IMR-90 (cell line): ENCODE results near the gene TMSB10. TPM values are rescaled to one million over a fixed set of nuclear protein-coding genes. Genes with fewer than 3 reads are reported as not detected.

Experiments
- ATAC-seq: fragments of 200-7000 bp; cut with Tn5 transposase; 2 replicates; pipeline ENCODE4 v1.9.1; 2020; ENCODE audit warnings: low read depth, mild to moderate bottlenecking, moderate library complexity
- BruUV-seq: library from RNA; stranded (reverse); fragments of 400-500 nt; replicated peaks from 2 replicates; lab custom pipeline; 2021; lab: Mats Ljungman, UMichigan
- CTCF ChIA-PET: fragments of 300-600 bp; formaldehyde crosslinking; extraction: SDS; loops from one replicate; lab custom pipeline; 2021; ENCODE audit warnings: antibody characterized with exemption; lab: Yijun Ruan, JAX
- POLR2A ChIA-PET: fragments of 300-600 bp; sonication (Branson Sonifier 250); formaldehyde crosslinking; loops from one replicate; lab custom pipeline; 2022; ENCODE audit warnings: antibody characterized with exemption; ENCODE audit not compliant: unreplicated experiment; lab: Charles Lee
- DNase-seq: peaks from one replicate; pipeline ENCODE4 v3.0.0; 2013
- H2AFZ ChIP-seq: replicated peaks from 2 replicates; pipeline ENCODE3; 2013; ENCODE audit warnings: low read length, mild to moderate bottlenecking; ENCODE audit not compliant: poor library complexity
- H2AK5ac ChIP-seq: 2 replicates; pipeline ENCODE4 v1.6.1; 2013; ENCODE audit warnings: low read depth, low read length, inconsistent platforms
- H2AK9ac ChIP-seq: replicated peaks from 2 replicates; pipeline ENCODE3; 2013; ENCODE audit warnings: mild to moderate bottlenecking, low read depth, low read length, moderate library complexity; ENCODE audit not compliant: poor library complexity
- H2BK120ac ChIP-seq: 2 replicates; pipeline ENCODE4 v1.6.1; 2013; ENCODE audit warnings: low read depth, low read length, inconsistent platforms
- H2BK15ac ChIP-seq: 3 replicates; pipeline ENCODE4 v1.6.1; 2013; ENCODE audit warnings: low read depth, low read length, inconsistent platforms
- H2BK20ac ChIP-seq: 2 replicates; pipeline ENCODE4 v1.6.1; 2013; ENCODE audit warnings: low read depth, mild to moderate bottlenecking, inconsistent platforms, low read length, moderate library complexity
- H2BK5ac ChIP-seq: 2 replicates; pipeline ENCODE4 v1.6.1; 2013; ENCODE audit warnings: mild to moderate bottlenecking, low read depth, low read length, inconsistent platforms; ENCODE audit not compliant: poor library complexity, severe bottlenecking
- H3K14ac ChIP-seq: replicated peaks from 2 replicates; pipeline ENCODE4 v1.6.1; 2013; ENCODE audit warnings: low read depth, low read length, inconsistent platforms
- H3K18ac ChIP-seq: 2 replicates; pipeline ENCODE4 v1.6.1; 2013; ENCODE audit warnings: low read depth, low read length, control low read depth
- H3K23ac ChIP-seq: 2 replicates; pipeline ENCODE4 v1.6.1; 2013; ENCODE audit warnings: low read depth, low read length, inconsistent platforms
- H3K27ac ChIP-seq: 2 replicates; pipeline ENCODE4 v1.5.1; 2013; ENCODE audit warnings: mild to moderate bottlenecking, control low read depth, low read length; ENCODE audit not compliant: insufficient read depth
- H3K27me3 ChIP-seq: 2 replicates; pipeline ENCODE4 v1.6.1; 2013; ENCODE audit warnings: low read length; ENCODE audit not compliant: control insufficient read depth, insufficient read depth
- H3K36me3 ChIP-seq: 2 replicates; pipeline ENCODE4 v1.6.1; 2013; ENCODE audit warnings: low read length, mixed read lengths; ENCODE audit not compliant: control insufficient read depth, insufficient read depth
- H3K4ac ChIP-seq: 2 replicates; pipeline ENCODE4 v1.6.1; 2013; ENCODE audit warnings: low read depth, low read length, inconsistent platforms
- H3K4me1 ChIP-seq: 2 replicates; pipeline ENCODE4 v1.6.1; 2013; ENCODE audit warnings: low read length, mixed read lengths; ENCODE audit not compliant: control insufficient read depth, insufficient read depth
- H3K4me2 ChIP-seq: 2 replicates; pipeline ENCODE4 v1.6.1; 2013; ENCODE audit warnings: low read depth, mild to moderate bottlenecking, control low read depth, low read length, moderate library complexity
- H3K4me3 ChIP-seq: 2 replicates; pipeline ENCODE4 v1.5.1; 2013; ENCODE audit warnings: low read depth, mild to moderate bottlenecking, control low read depth, low read length, moderate library complexity; ENCODE audit not compliant: insufficient read depth
- H3K56ac ChIP-seq: 2 replicates; pipeline ENCODE4 v1.6.1; 2013; ENCODE audit warnings: low read length, inconsistent platforms; ENCODE audit not compliant: insufficient read depth; ENCODE audit errors: extremely low read depth
- H3K79me1 ChIP-seq, 2 experiments: 2 replicates each; pipeline ENCODE4 v1.6.1; 2013; ENCODE audit warnings: low read length in 2 of 2, inconsistent platforms in 1 of 2, low read depth in 1 of 2
- H3K9ac ChIP-seq: 2 replicates; pipeline ENCODE4 v1.6.1; 2013; ENCODE audit warnings: low read depth, low read length, control low read depth
- H3K9me1 ChIP-seq: 2 replicates; pipeline ENCODE4 v1.6.1; 2013; ENCODE audit warnings: low read length, inconsistent platforms; ENCODE audit not compliant: insufficient read depth
- H3K9me3 ChIP-seq: 2 replicates; pipeline ENCODE4 v1.6.1; 2013; ENCODE audit warnings: low read length; ENCODE audit not compliant: control insufficient read depth, insufficient read depth
- H4K20me1 ChIP-seq: 2 replicates; pipeline ENCODE4 v1.6.1; 2013; ENCODE audit warnings: low read length, inconsistent platforms; ENCODE audit not compliant: insufficient read depth
- H4K5ac ChIP-seq: 2 replicates; pipeline ENCODE4 v1.6.1; 2013; ENCODE audit warnings: mild to moderate bottlenecking, low read depth, low read length, control low read depth
- H4K8ac ChIP-seq, 2 experiments: 2 replicates each; pipeline ENCODE4 v1.6.1; 2013; ENCODE audit warnings: low read depth in 2 of 2, low read length in 2 of 2, control low read depth in 1 of 2, inconsistent platforms in 1 of 2
- H4K91ac ChIP-seq: 2 replicates; pipeline ENCODE4 v1.6.1; 2013; ENCODE audit warnings: low read depth, low read length, inconsistent platforms; ENCODE audit not compliant: insufficient read depth
- CHD1 ChIP-seq: IDR thresholded peaks from 2 replicates; pipeline ENCODE4 v1.6.1; 2012; ENCODE audit warnings: low read depth, low read length, improper control_type of control experiment
- RCOR1 ChIP-seq: IDR thresholded peaks from 2 replicates; pipeline ENCODE4 v1.6.1; 2012; ENCODE audit warnings: mild to moderate bottlenecking, low read length, improper control_type of control experiment; ENCODE audit not compliant: insufficient replicate concordance
- SMC3 ChIP-seq: fragments of 150-350 bp; IDR thresholded peaks from 2 replicates; pipeline ENCODE4 v1.6.1; 2016; ENCODE audit warnings: low read depth, mild to moderate bottlenecking, antibody characterized with exemption, low read length, moderate library complexity
- WGBS, 2 experiments: methylation state at CpG; one replicate each; pipeline versions ENCODE4 v1.1.5 to v1.1.7; 2013; ENCODE audit warnings: missing lambda C conversion rate in 2 of 2; ENCODE audit not compliant: insufficient read length in 1 of 2; ENCODE audit errors: extremely low coverage in 2 of 2; 5-methylcytosine and 5-hydroxymethylcytosine counted together
- dilution Hi-C: fragments of 300-500 bp; cut with HindIII; formaldehyde crosslinking; loops from one replicate; pipeline ENCODE4 v1.14.3; 2018; ENCODE audit warnings: low sequenced_read_pairs; ENCODE audit not compliant: unreplicated experiment
- in situ Hi-C: fragments of 300-500 bp; cut with MboI; formaldehyde crosslinking; loops from 3 replicates; pipeline ENCODE4 v1.14.3; 2019; ENCODE audit warnings: low sequenced_read_pairs, inconsistent platforms, mixed read lengths
- intact Hi-C: fragments of 100-400 bp; cut with micrococcal nuclease; formaldehyde crosslinking; loops from 2 replicates; pipeline ENCODE4 v1.10.0; 2022
- polyA plus RNA-seq, 3 experiments: library from polyadenylated mRNA; depleted of rRNA; stranded (reverse); fragments of >200 nt; gene quantifications; 2 replicates each; pipeline ENCODE4 v1.2.3, GENCODE V29; 2012; ENCODE audit warnings: low replicate concordance in 1 of 3
- total RNA-seq: library from RNA; depleted of rRNA; stranded (reverse); fragments of >200 nt; gene quantifications from 2 replicates; pipeline ENCODE4 v1.2.3, GENCODE V29; 2012

TMSB10 gene
- total and polyA plus RNA-seq, 2 of the 4 experiments (the other 2 are of a cell fraction): 3,620 to 5,527 TPM

- no peak overlapping the region for H3K18ac ChIP-seq
- H2BK120ac ChIP-seq: no peak overlapping the region
- ATAC-seq (no peak), DNase-seq (no peak)
- dilution Hi-C loops: no loop called here
- H3K4me2 ChIP-seq: no peak overlapping the region
- no peaks in the 10 kb centered on the region for H4K20me1 ChIP-seq
- ChIA-PET POLR2A (no interaction called here), CTCF (interaction anchor here (2.7 kb wide), 1 partner anchor 35 kb away, joined by 8 read pairs; no protein-coding TSS in a partner anchor)
- H3K4me3 ChIP-seq: no peak overlapping the region
- intact Hi-C loops: no loop called here
- in situ Hi-C loops: no loop called here
- H3K79me1 ChIP-seq: peaks cover 0 to 12% of the 10 kb centered on the region in 2 experiments; a peak in 2 of 4 replicates
- TF ChIP-seq SMC3: no peak
- TF ChIP-seq CHD1: no peak
- TF ChIP-seq RCOR1: no peak
- H2BK20ac ChIP-seq: no peak overlapping the region
- H3K27me3 ChIP-seq: no peaks in the 10 kb centered on the region
- no peak overlapping the region for H4K8ac ChIP-seq
- no peak overlapping the region for H3K14ac ChIP-seq
- WGBS, 2 experiments: no CpG with 5 or more reads among the region's 12 CpGs
- H3K9me3 ChIP-seq: no peaks in the 10 kb centered on the region
- H2BK15ac ChIP-seq: no peak overlapping the region
- H4K5ac ChIP-seq: no peak overlapping the region
- no TSS peak for BruUV-seq
- peaks cover 18% of the 10 kb centered on the region for H3K9me1 ChIP-seq
- H3K4ac ChIP-seq: no peak overlapping the region
- no peak overlapping the region for H2AK5ac ChIP-seq
- H3K36me3 ChIP-seq: no peaks in the 10 kb centered on the region
- no peak overlapping the region for H3K56ac ChIP-seq
- H2AFZ ChIP-seq: peak overlapping the region; percentile 5
- no peak overlapping the region for H3K23ac ChIP-seq
- no peak overlapping the region for H2BK5ac ChIP-seq
- no peak overlapping the region for H3K27ac ChIP-seq
- H4K91ac ChIP-seq: no peak overlapping the region
- H3K9ac ChIP-seq: no peak overlapping the region
- peaks cover 15% of the 10 kb centered on the region for H3K4me1 ChIP-seq
- no peak overlapping the region for H2AK9ac ChIP-seq
Observed at GRCh38 chr2:84891355-84892010, 14.0 kb upstream of the TMSB10 start.
